WTC11 (cell line): ENCODE data around the gene PDZD2. TPM values are rescaled to one million over a fixed set of nuclear protein-coding genes. Genes with fewer than 3 reads are reported as not detected.

Experiments used
- ATAC-seq: fragments of 200-7000 bp; cut with Tn5 transposase; 2 replicates; pipeline ENCODE4 v1.10.0; 2021; ENCODE audit warnings: mild to moderate bottlenecking, moderate library complexity
- CTCF ChIA-PET: fragments of 300-600 bp; sonication (Branson Sonifier 250); formaldehyde crosslinking; loops from one replicate; lab custom pipeline; 2021; ENCODE audit warnings: antibody characterized with exemption; lab: Charles Lee
- POLR2A ChIA-PET: fragments of 350-600 bp; sonication (Branson Sonifier 250); formaldehyde crosslinking; loops from one replicate; lab custom pipeline; 2021; ENCODE audit warnings: antibody characterized with exemption; lab: Charles Lee
- DNase-seq: peaks from one replicate; pipeline ENCODE4 v3.0.0; 2021; ENCODE audit warnings: low spot score
- H3K27ac Mint-ChIP-seq: 2 replicates; pipeline ENCODE4 v1.8.0; 2021; ENCODE audit warnings: mixed read lengths
- H3K27me3 Mint-ChIP-seq: 2 replicates; pipeline ENCODE4 v1.8.0; 2021; ENCODE audit warnings: low read depth, mild to moderate bottlenecking, moderate library complexity, mixed read lengths
- H3K36me3 Mint-ChIP-seq: 2 replicates; pipeline ENCODE4 v1.8.0; 2021; ENCODE audit warnings: mixed read lengths
- H3K4me1 Mint-ChIP-seq: 2 replicates; pipeline ENCODE4 v1.8.0; 2022; ENCODE audit warnings: mixed read lengths
- H3K4me3 Mint-ChIP-seq: 2 replicates; pipeline ENCODE4 v1.8.0; 2021; ENCODE audit warnings: mild to moderate bottlenecking, moderate library complexity, mixed read lengths
- H3K9me3 Mint-ChIP-seq: 2 replicates; pipeline ENCODE4 v1.8.0; 2021; ENCODE audit warnings: mixed read lengths
- ATF1 ChIP-seq: sonication (generic); formaldehyde crosslinking; IDR thresholded peaks from 2 replicates; pipeline ENCODE4 v1.8.1; 2023; ENCODE audit warnings: mild to moderate bottlenecking, moderate library complexity, missing genetic modification reagents
- CBFB ChIP-seq: sonication (generic); formaldehyde crosslinking; IDR thresholded peaks from 2 replicates; pipeline ENCODE4 v1.8.1; 2022; ENCODE audit warnings: mild to moderate bottlenecking, low read depth, missing genetic modification reagents
- ESRRA ChIP-seq: sonication (generic); formaldehyde crosslinking; IDR thresholded peaks from 2 replicates; pipeline ENCODE4 v1.8.1; 2022; ENCODE audit warnings: mild to moderate bottlenecking, missing genetic modification reagents, borderline replicate concordance
- GTF2I ChIP-seq: fragments of 250-450 bp; sonication (Bioruptor Pico); conservative IDR thresholded peaks from 2 replicates; pipeline ENCODE4 v1.4.0; 2021; ENCODE audit warnings: mild to moderate bottlenecking
- MYBL2 ChIP-seq: sonication (generic); formaldehyde crosslinking; IDR thresholded peaks from 2 replicates; pipeline ENCODE4 v1.8.1; 2023; ENCODE audit warnings: mild to moderate bottlenecking, moderate library complexity, missing genetic modification reagents
- NR2C2 ChIP-seq: sonication (generic); formaldehyde crosslinking; IDR thresholded peaks from 2 replicates; pipeline ENCODE4 v1.8.0; 2022; ENCODE audit warnings: mild to moderate bottlenecking, missing genetic modification reagents
- OVOL2 ChIP-seq: fragments of 250-450 bp; sonication (Bioruptor Pico); IDR thresholded peaks from 2 replicates; pipeline ENCODE4 v1.9.0; 2021; ENCODE audit warnings: mild to moderate bottlenecking, borderline replicate concordance
- RORB ChIP-seq: fragments of 250-450 bp; sonication (Bioruptor Pico); IDR thresholded peaks from 2 replicates; pipeline ENCODE4 v1.9.0; 2021; ENCODE audit warnings: mild to moderate bottlenecking
- SP1 ChIP-seq: sonication (generic); formaldehyde crosslinking; conservative IDR thresholded peaks from 2 replicates; pipeline ENCODE4 v1.8.1; 2022; ENCODE audit warnings: missing genetic modification reagents
- TEAD4 ChIP-seq: sonication (generic); formaldehyde crosslinking; IDR thresholded peaks from 2 replicates; pipeline ENCODE4 v1.8.0; 2022; ENCODE audit warnings: mild to moderate bottlenecking, missing genetic modification reagents
- ZNF263 ChIP-seq: sonication (generic); formaldehyde crosslinking; IDR thresholded peaks from 2 replicates; pipeline ENCODE4 v1.8.1; 2022; ENCODE audit warnings: low read depth, mild to moderate bottlenecking, moderate library complexity, missing genetic modification reagents
- ZNF396 ChIP-seq: fragments of 250-450 bp; sonication (Bioruptor Pico); IDR thresholded peaks from 2 replicates; pipeline ENCODE4 v1.8.0; 2021; ENCODE audit warnings: mild to moderate bottlenecking, moderate library complexity, borderline replicate concordance
- total RNA-seq: library from RNA; stranded (reverse); gene quantifications from 3 replicates; pipeline ENCODE4 v1.2.3, GENCODE V29; 2021
- TF ChIP-seq, protein P1 (sequence below): sonication (generic); formaldehyde crosslinking; IDR thresholded peaks from 2 replicates; pipeline ENCODE4 v1.8.1; 2023; ENCODE audit warnings: mild to moderate bottlenecking, missing genetic modification reagents, moderate library complexity
- TF ChIP-seq, protein P2 (sequence below): sonication (generic); formaldehyde crosslinking; IDR thresholded peaks from 2 replicates; pipeline ENCODE4 v1.8.1; 2022; ENCODE audit warnings: low read depth, missing genetic modification reagents, borderline replicate concordance
- TF ChIP-seq, protein P3 (sequence below): sonication (generic); formaldehyde crosslinking; IDR thresholded peaks from 2 replicates; pipeline ENCODE4 v1.8.1; 2022; ENCODE audit warnings: missing genetic modification reagents, borderline replicate concordance
- TF ChIP-seq, protein P4 (sequence below): sonication (generic); formaldehyde crosslinking; IDR thresholded peaks from 2 replicates; pipeline ENCODE4 v1.8.1; 2023; ENCODE audit warnings: mild to moderate bottlenecking, missing genetic modification reagents
- TF ChIP-seq, protein P5 (sequence below): sonication (generic); formaldehyde crosslinking; IDR thresholded peaks from 2 replicates; pipeline ENCODE4 v1.8.0; 2022; ENCODE audit warnings: missing genetic modification reagents
- TF ChIP-seq, protein P6 (sequence below): sonication (generic); formaldehyde crosslinking; conservative IDR thresholded peaks from 2 replicates; pipeline ENCODE4 v1.8.1; 2022; ENCODE audit warnings: mild to moderate bottlenecking, missing genetic modification reagents
- TF ChIP-seq, protein P7 (sequence below): sonication (generic); formaldehyde crosslinking; IDR thresholded peaks from 2 replicates; pipeline ENCODE4 v1.8.1; 2023; ENCODE audit warnings: mild to moderate bottlenecking, moderate library complexity, missing genetic modification reagents

Gene PDZD2
- total RNA-seq, 1 experiment from 2014 or later = 11.4 TPM

DNA sequence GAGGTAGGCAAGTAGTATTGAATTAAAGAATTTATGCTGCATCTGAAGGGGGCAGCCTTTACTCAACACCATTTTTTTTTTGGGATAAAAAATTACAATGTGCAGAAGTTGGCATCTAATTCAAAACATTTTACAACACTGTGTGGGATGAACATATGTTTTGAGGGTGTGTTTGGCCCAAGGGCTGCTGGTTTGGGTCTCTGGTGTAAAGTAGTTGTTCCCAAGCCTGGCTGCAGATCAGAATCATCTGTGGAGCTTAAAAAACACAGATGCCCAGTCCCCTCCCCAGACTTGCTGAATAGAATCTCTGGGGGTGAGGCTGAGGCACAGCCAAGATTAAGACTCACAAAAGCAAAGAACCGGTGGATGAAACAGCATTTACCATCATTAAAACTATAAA lies 33.0 kb upstream of the PDZD2 start:
- TF ChIP-seq, protein P1, sequence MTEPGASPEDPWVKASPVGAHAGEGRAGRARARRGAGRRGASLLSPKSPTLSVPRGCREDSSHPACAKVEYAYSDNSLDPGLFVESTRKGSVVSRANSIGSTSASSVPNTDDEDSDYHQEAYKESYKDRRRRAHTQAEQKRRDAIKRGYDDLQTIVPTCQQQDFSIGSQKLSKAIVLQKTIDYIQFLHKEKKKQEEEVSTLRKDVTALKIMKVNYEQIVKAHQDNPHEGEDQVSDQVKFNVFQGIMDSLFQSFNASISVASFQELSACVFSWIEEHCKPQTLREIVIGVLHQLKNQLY (CRISPR knock-in tag) = no peak
- no peak for TF ChIP-seq ATF1 (CRISPR knock-in tag)
- no peak for TF ChIP-seq RORB (CRISPR knock-in tag)
- POLR2A ChIA-PET = no interaction called here
- CTCF ChIA-PET = no interaction called here
- Mint-ChIP-seq H3K27ac (no peak overlapping the region), H3K9me3 (no peaks in the 10 kb centered on the region), H3K4me1 (no peaks in the 10 kb centered on the region), H3K36me3 (no peaks in the 10 kb centered on the region), H3K4me3 (no peak overlapping the region), H3K27me3 (no peaks in the 10 kb centered on the region)
- DNase-seq (no peak), ATAC-seq (no peak)

DNA sequence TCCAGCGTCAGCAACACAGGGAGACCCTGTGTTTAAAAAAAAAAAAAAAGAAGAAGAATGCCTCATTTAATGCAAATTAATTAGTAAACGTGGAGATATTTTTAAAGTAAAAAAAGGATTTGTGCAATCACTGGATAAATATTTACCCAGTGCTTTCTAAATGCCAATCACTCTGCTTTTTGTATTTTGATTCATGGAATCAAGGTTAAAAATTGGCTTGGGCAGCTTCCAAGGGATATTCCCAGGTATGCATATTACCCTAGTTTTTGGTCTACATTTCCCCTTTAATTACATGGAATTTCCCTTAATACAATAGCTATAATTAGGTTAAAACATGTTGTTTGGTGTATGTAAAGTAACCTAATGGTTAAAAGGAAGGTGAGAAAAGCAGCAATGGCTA lies 31.4 kb upstream of the PDZD2 start:
- no peaks in the 10 kb centered on the region for H3K36me3 Mint-ChIP-seq
- CTCF ChIA-PET = no interaction called here
- no peak overlapping the region for H3K27ac Mint-ChIP-seq
- POLR2A ChIA-PET = no interaction called here
- H3K9me3 Mint-ChIP-seq = no peaks in the 10 kb centered on the region
- H3K4me1 Mint-ChIP-seq = no peaks in the 10 kb centered on the region
- DNase-seq (no peak), ATAC-seq (no peak)
- H3K4me3 Mint-ChIP-seq = no peak overlapping the region
- no peaks in the 10 kb centered on the region for H3K27me3 Mint-ChIP-seq
- TF ChIP-seq ZNF396 (CRISPR knock-in tag) = no peak
- no peak for TF ChIP-seq SP1 (CRISPR knock-in tag)
- TF ChIP-seq, protein P2, sequence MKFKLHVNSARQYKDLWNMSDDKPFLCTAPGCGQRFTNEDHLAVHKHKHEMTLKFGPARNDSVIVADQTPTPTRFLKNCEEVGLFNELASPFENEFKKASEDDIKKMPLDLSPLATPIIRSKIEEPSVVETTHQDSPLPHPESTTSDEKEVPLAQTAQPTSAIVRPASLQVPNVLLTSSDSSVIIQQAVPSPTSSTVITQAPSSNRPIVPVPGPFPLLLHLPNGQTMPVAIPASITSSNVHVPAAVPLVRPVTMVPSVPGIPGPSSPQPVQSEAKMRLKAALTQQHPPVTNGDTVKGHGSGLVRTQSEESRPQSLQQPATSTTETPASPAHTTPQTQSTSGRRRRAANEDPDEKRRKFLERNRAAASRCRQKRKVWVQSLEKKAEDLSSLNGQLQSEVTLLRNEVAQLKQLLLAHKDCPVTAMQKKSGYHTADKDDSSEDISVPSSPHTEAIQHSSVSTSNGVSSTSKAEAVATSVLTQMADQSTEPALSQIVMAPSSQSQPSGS (CRISPR knock-in tag) = no peak
- TF ChIP-seq, protein P3, sequence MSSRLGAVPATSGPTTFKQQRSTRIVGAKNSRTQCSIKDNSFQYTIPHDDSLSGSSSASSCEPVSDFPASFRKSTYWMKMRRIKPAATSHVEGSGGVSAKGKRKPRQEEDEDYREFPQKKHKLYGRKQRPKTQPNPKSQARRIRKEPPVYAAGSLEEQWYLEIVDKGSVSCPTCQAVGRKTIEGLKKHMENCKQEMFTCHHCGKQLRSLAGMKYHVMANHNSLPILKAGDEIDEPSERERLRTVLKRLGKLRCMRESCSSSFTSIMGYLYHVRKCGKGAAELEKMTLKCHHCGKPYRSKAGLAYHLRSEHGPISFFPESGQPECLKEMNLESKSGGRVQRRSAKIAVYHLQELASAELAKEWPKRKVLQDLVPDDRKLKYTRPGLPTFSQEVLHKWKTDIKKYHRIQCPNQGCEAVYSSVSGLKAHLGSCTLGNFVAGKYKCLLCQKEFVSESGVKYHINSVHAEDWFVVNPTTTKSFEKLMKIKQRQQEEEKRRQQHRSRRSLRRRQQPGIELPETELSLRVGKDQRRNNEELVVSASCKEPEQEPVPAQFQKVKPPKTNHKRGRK = no peak
- TF ChIP-seq NR2C2 (CRISPR knock-in tag) = no peak
- TF ChIP-seq, protein P1 (CRISPR knock-in tag) = no peak
- TF ChIP-seq MYBL2 = no peak
- TF ChIP-seq, protein P4, sequence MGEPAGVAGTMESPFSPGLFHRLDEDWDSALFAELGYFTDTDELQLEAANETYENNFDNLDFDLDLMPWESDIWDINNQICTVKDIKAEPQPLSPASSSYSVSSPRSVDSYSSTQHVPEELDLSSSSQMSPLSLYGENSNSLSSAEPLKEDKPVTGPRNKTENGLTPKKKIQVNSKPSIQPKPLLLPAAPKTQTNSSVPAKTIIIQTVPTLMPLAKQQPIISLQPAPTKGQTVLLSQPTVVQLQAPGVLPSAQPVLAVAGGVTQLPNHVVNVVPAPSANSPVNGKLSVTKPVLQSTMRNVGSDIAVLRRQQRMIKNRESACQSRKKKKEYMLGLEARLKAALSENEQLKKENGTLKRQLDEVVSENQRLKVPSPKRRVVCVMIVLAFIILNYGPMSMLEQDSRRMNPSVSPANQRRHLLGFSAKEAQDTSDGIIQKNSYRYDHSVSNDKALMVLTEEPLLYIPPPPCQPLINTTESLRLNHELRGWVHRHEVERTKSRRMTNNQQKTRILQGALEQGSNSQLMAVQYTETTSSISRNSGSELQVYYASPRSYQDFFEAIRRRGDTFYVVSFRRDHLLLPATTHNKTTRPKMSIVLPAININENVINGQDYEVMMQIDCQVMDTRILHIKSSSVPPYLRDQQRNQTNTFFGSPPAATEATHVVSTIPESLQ (CRISPR knock-in tag) = no peak
- TF ChIP-seq, protein P5, sequence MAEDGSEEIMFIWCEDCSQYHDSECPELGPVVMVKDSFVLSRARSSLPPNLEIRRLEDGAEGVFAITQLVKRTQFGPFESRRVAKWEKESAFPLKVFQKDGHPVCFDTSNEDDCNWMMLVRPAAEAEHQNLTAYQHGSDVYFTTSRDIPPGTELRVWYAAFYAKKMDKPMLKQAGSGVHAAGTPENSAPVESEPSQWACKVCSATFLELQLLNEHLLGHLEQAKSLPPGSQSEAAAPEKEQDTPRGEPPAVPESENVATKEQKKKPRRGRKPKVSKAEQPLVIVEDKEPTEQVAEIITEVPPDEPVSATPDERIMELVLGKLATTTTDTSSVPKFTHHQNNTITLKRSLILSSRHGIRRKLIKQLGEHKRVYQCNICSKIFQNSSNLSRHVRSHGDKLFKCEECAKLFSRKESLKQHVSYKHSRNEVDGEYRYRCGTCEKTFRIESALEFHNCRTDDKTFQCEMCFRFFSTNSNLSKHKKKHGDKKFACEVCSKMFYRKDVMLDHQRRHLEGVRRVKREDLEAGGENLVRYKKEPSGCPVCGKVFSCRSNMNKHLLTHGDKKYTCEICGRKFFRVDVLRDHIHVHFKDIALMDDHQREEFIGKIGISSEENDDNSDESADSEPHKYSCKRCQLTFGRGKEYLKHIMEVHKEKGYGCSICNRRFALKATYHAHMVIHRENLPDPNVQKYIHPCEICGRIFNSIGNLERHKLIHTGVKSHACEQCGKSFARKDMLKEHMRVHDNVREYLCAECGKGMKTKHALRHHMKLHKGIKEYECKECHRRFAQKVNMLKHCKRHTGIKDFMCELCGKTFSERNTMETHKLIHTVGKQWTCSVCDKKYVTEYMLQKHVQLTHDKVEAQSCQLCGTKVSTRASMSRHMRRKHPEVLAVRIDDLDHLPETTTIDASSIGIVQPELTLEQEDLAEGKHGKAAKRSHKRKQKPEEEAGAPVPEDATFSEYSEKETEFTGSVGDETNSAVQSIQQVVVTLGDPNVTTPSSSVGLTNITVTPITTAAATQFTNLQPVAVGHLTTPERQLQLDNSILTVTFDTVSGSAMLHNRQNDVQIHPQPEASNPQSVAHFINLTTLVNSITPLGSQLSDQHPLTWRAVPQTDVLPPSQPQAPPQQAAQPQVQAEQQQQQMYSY (CRISPR knock-in tag) = no peak
- no peak for TF ChIP-seq OVOL2 (CRISPR knock-in tag)
- no peak for TF ChIP-seq GTF2I (CRISPR knock-in tag)
- no peak for TF ChIP-seq TEAD4 (CRISPR knock-in tag)
- TF ChIP-seq, protein P6, sequence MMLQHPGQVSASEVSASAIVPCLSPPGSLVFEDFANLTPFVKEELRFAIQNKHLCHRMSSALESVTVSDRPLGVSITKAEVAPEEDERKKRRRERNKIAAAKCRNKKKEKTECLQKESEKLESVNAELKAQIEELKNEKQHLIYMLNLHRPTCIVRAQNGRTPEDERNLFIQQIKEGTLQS (CRISPR knock-in tag) = no peak
- no peak for TF ChIP-seq ESRRA (CRISPR knock-in tag)
- TF ChIP-seq, protein P7, sequence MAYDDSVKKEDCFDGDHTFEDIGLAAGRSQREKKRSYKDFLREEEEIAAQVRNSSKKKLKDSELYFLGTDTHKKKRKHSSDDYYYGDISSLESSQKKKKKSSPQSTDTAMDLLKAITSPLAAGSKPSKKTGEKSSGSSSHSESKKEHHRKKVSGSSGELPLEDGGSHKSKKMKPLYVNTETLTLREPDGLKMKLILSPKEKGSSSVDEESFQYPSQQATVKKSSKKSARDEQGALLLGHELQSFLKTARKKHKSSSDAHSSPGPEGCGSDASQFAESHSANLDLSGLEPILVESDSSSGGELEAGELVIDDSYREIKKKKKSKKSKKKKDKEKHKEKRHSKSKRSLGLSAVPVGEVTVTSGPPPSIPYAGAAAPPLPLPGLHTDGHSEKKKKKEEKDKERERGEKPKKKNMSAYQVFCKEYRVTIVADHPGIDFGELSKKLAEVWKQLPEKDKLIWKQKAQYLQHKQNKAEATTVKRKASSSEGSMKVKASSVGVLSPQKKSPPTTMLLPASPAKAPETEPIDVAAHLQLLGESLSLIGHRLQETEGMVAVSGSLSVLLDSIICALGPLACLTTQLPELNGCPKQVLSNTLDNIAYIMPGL (CRISPR knock-in tag) = no peak
- TF ChIP-seq ZNF263 (CRISPR knock-in tag) = no peak
- TF ChIP-seq CBFB (CRISPR knock-in tag) = no peak
